EL (cell line): ENCODE measurements around the gene NEK11.
"Not testable (repeated sequence)": the region's sequence is repeated elsewhere in the genome, so short reads cannot be mapped to it uniquely, and the experiment has no call there.

Source experiments
- DNase-seq: peaks from one replicate; pipeline ENCODE4 v3.0.0-alpha.2; 2016

The NEK11 gene

DNA sequence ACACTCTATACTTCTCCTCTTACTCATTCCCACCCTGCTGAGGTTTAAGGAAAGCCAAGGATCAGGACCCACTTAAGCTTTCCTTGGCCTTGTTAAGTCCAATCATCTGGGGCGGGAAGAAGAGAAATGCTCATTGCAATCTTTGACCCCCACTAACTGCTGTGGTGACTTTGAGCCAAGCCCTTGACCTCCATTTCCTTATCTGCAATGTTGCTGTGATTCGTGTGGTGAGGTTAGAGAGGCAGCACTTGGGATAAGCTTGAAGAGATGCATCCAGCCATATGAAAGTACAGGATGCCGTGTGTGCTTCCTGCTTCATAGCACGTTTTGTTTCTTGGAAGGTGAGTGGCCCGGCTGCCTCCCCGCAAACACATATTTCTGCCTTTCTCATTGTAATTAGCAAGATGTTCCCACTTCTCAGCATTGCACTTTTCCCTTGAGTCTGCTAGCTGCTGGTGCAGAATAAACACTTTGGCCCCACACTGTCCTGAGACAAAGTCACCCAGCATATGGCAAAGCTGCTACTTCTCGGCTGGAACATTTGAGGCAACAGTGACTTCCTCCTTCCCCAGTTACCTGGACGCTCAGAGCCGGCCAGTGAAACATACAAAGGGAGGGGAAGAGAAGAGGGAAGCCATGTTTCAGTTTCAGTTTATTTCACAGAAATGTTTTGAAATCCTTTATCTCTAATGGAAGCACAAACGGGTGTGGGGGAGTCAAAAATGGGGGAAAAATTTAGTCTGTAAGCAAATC, 344.4 kb downstream of the NEK11 start:
- DNase-seq, result no peak

DNA sequence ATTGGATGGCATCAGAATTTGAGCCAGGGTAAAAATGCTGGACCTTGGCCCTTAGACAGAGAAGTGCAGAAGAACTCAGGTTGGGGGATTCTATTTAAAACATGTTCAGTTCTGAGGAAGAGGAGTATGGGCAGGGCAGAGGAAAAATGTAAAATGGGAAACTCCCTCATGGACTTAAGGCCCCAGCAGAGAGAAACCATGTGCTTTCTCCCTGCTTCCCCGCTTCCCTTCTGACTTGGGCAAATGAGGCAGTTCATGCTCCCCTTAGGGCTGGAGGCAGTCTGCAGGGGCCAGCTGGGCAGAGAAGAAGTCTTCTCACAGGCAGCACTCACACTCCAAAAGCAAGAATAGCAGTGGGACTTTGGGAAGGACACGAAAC, 345.0 kb downstream of the NEK11 start:
- DNase-seq, result no peak

DNA sequence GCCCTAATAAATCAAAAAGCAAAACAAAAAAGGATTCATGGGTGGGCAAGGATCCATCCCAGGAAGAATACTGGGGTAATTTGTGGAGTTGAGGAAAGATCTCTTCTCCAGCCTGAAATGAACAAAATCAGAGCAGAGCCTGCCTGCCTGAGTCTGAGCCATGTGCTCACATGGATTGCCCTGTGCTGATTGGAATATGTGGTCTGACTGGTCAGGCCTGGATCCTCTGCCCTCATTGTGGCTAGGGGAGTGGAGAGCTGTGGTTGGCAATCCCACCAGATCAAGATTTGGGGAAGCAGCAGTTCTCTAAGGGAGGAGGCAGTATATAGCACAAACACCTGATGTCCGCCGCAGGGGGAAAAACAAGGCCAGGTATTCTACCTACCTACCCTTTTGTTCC, 348.1 kb downstream of the NEK11 start:
- DNase-seq, result no peak

DNA sequence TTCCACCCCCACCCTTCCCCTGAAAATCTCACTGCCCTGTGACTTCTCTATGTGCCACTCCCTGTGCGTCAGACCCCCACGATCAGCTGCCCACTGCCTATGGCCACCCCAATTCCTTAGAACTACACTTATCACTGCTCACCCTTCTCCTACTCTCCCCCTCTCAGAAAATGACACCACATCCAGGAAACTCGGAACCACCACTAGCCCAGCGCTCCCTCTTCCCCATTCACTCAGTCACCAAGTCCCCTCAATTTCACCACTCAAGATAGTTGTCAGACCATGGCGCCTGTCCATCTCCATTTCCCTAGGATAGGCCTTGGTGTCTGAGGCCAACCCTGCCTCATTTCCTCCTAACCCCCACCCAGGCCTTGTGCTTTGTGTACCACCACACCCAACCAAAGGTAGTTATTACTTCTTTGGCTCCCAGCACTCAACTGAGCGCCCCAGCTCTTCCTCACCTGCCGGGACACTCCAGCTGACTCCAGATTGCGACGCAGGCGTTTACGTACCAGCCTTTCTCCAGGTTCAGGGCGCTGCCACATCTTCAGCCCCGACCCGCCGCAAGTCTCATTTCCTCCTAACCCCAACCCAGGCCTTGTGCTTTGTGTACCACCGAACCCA, 354.3 kb downstream of the NEK11 start:
- DNase-seq, result not testable (repeated sequence)

DNA sequence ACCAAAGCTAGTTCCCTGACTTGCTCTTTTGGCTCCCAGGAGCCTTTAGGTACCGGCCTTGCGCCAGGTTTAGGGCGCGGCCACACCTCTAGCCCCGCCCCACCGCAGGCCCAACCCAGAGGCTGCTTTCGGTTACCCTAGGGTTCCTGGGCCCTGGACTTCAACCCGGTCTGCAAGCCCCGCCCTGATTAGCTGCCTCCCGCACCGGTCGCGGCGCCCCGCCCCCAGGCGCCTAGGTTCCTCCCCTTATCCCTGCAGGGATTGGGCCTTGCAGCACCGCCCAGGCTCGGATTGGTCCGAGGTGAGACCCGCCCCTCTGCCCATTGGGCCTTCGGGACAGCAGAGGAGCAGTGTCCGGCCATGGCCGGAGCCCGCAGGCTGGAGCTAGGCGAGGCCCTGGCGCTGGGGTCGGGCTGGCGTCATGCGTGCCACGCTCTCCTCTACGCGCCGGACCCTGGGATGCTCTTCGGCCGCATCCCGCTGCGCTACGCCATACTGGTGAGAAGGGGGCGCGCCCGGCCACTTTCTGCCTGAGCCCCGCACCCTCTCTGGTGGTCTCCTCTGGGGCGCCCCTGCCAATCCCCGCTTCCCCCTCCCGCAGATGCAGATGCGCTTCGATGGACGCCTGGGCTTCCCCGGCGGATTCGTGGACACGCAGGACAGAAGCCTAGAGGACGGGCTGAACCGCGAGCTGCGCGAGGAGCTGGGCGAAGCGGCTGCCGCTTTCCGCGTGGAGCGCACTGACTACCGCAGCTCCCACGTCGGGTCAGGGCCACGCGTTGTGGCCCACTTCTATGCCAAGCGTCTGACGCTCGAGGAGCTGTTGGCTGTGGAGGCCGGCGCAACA, 355.0 kb downstream of the NEK11 start, which contains the start of gene NUDT16:
TSS of gene NUDT16 (plus strand) at position 330 of the 847 bp plus-strand sequence. CDS start at position 361, 31 bp downstream.
- peak; percentile 99 for DNase-seq

DNA sequence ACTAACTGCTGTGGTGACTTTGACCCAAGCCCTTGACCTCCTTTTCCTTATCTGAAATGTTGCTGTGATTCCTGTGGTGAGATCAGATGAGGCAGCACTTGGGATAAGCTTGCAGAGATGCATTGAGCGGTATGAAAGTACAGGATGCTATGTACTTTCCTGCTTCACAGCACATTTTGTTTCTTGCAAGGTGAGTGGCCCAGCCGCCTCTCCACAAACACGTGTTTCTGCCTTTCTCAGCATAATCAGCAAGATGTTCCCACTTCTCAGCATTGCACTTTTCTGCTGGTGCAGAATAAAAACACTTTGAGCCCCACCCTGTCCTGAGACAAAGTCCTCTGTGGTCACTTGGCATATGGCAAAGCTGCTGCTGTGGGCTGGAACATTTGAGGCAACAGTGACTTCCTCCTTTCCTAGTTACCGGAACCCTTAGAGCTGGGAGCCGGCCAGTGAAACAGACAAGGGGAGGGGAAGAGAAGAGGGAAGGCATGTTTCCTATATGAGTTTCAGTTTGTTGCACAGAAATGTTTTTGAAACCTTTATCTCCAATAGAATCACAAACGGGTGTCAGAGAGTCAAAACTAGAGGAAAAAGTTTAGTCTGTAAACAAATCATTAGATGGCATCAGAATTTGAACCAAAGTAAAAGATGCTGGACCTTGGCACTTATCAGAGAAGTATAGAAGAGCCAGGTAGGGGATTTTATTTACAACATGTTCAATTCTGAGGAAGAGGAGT, 359.9 kb downstream of the NEK11 start:
- no peak for DNase-seq

DNA sequence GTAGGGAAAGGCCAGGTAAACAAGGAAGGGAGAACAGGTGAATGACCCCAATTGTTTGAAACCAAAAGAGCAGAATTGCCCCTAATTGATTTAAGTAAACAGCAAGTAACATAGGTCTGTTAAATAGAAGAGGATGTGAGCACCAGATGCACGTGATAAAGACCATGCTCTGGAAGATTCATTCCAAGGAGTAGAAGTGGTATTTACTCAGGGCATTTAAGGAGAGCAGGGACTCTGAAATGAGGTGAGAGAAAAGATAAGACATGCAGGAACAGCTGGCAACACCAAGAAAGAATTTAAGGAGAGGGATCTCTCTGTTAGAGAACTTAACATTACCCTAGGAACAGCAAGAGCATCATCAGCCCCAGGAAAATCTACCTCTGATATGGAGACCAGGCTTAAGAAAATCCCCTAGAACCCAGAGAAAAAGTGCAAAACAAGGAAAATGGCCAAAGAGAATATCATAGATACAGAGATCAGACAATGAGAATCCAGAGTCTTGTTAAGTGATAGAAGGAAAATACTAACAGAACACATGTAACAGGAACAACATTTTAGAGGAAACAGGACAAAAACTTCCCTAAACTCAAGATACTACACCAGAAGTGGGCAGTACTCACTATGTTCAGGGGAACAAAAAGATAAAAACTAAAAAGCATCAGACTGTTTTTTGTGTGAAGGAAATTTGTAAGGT, 361.3 kb downstream of the NEK11 start:
- DNase-seq, result no peak

DNA sequence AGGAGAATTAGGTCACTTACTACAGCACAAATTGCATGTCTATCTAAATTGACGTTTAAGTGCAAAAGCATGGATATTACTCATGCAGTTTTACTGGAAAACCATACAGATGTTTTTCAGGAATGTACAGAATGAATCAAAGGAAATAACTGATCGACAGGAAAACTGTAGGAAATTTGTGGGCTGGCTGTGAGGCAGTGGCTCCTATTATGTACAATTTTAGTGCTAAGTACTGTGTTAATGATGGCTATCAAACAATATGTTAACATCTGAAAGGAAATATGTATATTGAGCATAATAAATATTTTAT, 361.8 kb downstream of the NEK11 start:
- peak; percentile 16 for DNase-seq

DNA sequence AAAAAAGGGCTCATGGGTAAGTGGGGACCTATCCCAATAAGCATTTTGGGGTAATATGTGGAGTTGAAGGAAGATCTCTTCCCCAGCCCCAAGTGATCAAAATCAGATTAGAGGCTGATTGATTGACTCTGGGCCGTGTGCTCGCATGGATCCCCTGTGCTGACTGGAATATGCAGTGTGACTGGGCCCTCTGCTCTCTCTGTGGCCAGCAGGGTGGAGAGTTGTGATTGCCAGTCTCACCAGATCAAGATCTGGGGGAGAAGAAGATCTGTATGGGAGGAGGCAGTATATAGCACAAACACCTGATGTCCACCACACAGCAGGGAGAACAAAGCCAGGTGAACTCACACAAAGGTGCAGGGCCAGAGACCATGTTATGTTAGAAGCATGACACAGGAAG, 363.7 kb downstream of the NEK11 start:
- DNase-seq, result no peak

DNA sequence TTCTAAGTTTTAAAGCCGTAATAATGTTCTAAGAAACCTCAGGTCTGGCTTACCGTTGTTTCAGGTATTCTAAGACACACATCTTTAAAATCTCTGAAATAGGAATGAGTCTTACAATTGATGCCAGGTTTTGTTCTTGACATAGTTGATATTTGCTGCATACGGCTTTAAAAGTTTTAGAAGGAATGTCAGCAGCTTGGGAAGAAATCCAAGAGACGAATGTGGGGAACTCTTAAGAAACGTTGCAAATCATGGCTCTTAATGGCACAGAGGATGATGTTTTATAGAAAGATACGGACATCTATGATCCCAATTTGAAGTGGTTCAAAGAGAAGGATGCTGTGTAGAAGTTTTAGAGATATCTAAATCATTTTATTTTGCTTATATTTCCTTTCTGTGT, 366.4 kb downstream of the NEK11 start:
- DNase-seq, result no peak

DNA sequence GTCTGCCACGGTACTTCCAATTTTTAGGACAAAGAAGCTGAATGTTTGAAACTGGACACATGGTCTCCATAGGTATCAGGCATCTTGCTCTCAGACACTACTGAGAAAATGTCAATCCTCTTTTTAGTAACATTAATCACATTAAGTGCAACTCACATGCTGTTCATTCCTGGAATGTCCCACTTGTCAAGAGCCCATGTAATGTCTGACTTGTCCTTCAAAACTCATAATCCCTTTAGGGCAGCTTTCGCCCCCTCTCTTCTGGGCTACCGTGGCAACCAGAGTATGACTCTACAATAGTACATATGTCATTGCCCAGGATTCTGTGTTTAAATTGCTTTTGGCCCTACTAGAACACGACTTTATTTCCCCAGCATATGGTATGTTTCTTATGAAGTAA, 367.2 kb downstream of the NEK11 start:
- DNase-seq, result peak; percentile 12

DNA sequence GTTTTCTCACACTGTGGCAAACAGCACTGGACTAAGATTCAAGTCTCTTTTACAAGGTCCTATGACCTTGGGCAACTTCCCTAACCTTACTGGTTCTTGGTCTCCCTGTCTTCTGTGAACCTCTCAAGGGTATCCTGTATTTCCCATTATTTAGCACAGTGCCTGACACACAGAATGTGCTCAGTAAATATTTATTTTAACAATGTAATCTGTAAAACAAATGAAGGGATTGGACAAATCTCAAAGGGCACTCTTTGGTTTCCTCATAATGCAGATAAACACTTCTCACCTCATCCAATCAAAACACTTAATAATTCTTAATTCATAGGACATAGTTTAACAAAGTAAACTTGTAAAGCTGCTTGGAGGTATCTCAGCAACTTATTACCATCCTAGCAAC, 367.7 kb downstream of the NEK11 start:
- no peak for DNase-seq

DNA sequence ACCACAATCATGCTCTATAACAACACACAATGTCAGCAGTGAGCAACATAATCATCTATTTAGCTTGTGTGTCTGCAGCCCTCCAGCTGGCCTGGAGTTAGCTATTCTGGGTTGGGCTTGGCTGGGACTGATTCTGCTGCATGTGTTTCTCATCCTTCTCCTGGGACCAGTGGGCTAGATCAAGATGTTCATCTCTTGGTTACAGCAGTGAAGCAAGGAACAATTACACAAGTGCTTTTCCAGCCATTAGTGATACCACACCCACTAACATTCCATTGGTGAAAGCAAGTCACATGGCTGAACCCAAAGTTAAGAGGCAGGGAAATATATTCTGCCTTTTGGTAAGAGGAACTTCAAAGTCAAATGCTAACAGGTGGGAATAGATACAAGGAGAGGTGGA, 369.5 kb downstream of the NEK11 start:
- no peak for DNase-seq

DNA sequence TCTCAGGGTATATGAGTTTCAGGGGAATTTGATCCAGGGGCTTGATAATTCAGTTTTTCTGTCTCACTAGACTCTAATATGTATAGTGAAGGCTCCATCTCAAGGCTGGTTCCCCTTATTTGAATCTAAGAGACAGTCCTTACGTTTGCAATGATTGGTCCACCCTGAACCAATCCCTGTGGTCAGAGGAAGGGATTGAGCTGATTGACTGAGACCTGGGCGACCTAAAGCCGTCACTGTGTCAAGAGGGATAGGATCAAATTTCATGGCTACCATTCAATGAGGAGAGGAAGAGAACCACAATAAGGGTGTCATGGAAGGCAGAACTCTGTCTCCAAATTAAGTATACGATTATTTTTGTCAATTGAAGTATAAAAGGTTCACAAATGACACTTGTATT, 371.2 kb downstream of the NEK11 start:
- DNase-seq, result no peak
